OCI-LY7 (cell line): ENCODE measurements around the gene USP48.

Source experiments
- CTCF ChIP-seq: fragments of 200-600 bp; sonication (generic); conservative IDR thresholded peaks from 2 replicates; pipeline ENCODE4 v1.5.1; 2014; ENCODE audit warnings: mild to moderate bottlenecking, antibody characterized with exemption, low read length, moderate library complexity, mixed read lengths
- EZH2phosphoT487 ChIP-seq: fragments of 200-600 bp; sonication (generic); IDR thresholded peaks from 2 replicates; pipeline ENCODE4 v1.6.1; 2018; ENCODE audit warnings: low read depth, borderline replicate concordance, mild to moderate bottlenecking, mixed run types, antibody characterized with exemption, low read length, moderate library complexity, mixed read lengths

GRCh38 chr1:21782868-21783678 is at the start of gene USP48:
- no peak; the same call in 1 of the 2 replicates for TF ChIP-seq CTCF
- TF ChIP-seq EZH2phosphoT487, result no peak
